Spleen (tissue), 11 donors: Measurements from ENCODE around the gene GREB1L. TPM values are rescaled to one million over a fixed set of nuclear protein-coding genes. Genes with fewer than 3 reads are reported as not detected.
"Not testable (repeated sequence)": the region's sequence is repeated elsewhere in the genome, so short reads cannot be mapped to it uniquely, and the experiment has no call there.

Experiments used
- DNase-seq: peaks from one replicate; pipeline ENCODE4 v3.0.0-alpha.2; 2020
- H3K27ac ChIP-seq, 8 donors: fragments of 200-600 bp; sonication (generic) in 7 of 8; 1 replicate in 4 of 8; 2 replicates in 4 of 8; pipeline versions ENCODE4 v1.5.0 to v1.8.0; 2016 to 2021; ENCODE audit warnings: inconsistent platforms in 4 of 8, mild to moderate bottlenecking in 4 of 8, moderate library complexity in 1 of 8
- H3K27me3 ChIP-seq, 7 donors: fragments of 200-600 bp; sonication (generic) in 6 of 7; replicated peaks in 1 of 7; 1 replicate in 4 of 7; 2 replicates in 3 of 7; pipeline versions ENCODE4 v1.5.0 to v1.8.0; 2016 to 2021; ENCODE audit warnings: inconsistent platforms in 3 of 7, mild to moderate bottlenecking in 1 of 7
- H3K36me3 ChIP-seq, 6 donors: fragments of 200-600 bp; sonication (generic) in 5 of 6; 1 replicate in 4 of 6; 2 replicates in 2 of 6; pipeline versions ENCODE4 v1.5.0 to v1.8.0; 2016 to 2021; ENCODE audit warnings: inconsistent platforms in 2 of 6
- H3K4me1 ChIP-seq, 6 donors: fragments of 200-600 bp; sonication (generic) in 5 of 6; 1 replicate in 3 of 6; 2 replicates in 3 of 6; pipeline versions ENCODE4 v1.5.0 to v1.8.0; 2016 to 2021; ENCODE audit warnings: inconsistent platforms in 3 of 6
- H3K4me3 ChIP-seq, 8 donors: fragments of 200-600 bp; sonication (generic) in 7 of 8; 1 replicate in 4 of 8; 2 replicates in 4 of 8; pipeline versions ENCODE4 v1.5.0 to v1.8.0; 2016 to 2021; ENCODE audit warnings: inconsistent platforms in 4 of 8, mild to moderate bottlenecking in 4 of 8, moderate library complexity in 2 of 8
- H3K9me3 ChIP-seq, 8 donors: fragments of 200-600 bp; sonication (generic) in 7 of 8; 1 replicate in 4 of 8; 2 replicates in 4 of 8; pipeline versions ENCODE4 v1.5.0 to v1.8.0; 2016 to 2021; ENCODE audit warnings: inconsistent platforms in 4 of 8
- POLR2A ChIP-seq, 3 donors: fragments of 450-650 bp; IDR thresholded peaks; one replicate each; pipeline ENCODE4 v1.5.1; 2017; ENCODE audit warnings: antibody characterized with exemption in 3 of 3, mild to moderate bottlenecking in 1 of 3
- POLR2AphosphoS5 ChIP-seq, 3 donors: sonication (generic); formaldehyde crosslinking; IDR thresholded peaks; one replicate each; pipeline ENCODE4 v1.5.1; 2017; ENCODE audit warnings: antibody characterized with exemption in 3 of 3
- WGBS, 5 donors: extraction: QIAGEN DNeasy Blood & Tissue Kit in 3 of 5; methylation state at CpG; one replicate each; pipeline versions ENCODE4 v1.1.5 to v1.1.7; 2013 to 2018; 5-methylcytosine and 5-hydroxymethylcytosine counted together
- intact Hi-C: fragments of 100-400 bp; cut with DNase I; formaldehyde crosslinking; loops from one replicate; pipeline ENCODE4 v1.15.0; 2023; ENCODE audit warnings: low total_unique reads
- polyA plus RNA-seq, 3 donors: library from polyadenylated mRNA; stranded (reverse); fragments of 200-250 nt; gene quantifications; one replicate each; pipeline ENCODE4 v1.2.1, GENCODE V29; 2013
- total RNA-seq, 7 donors: library from RNA; depleted of rRNA in 3 of 7; stranded (reverse); fragments of >200 nt in 3 of 7; fragmentation: NEBNext Ultra II Directional in 4 of 7; extraction: Animal tissue kit (Norgen Biotek cat#: 25700) in 4 of 7; gene quantifications; one replicate each; pipeline versions ENCODE4 v1.1.0 to v1.2.1, GENCODE V29; 2016 to 2021
- TF ChIP-seq, protein P1 (sequence below), 11 experiments: fragments of 200-600 bp in 7 of 11; fragments of 450-650 bp in 4 of 11; sonication (generic) in 4 of 11; IDR thresholded peaks in 8 of 11; conservative IDR thresholded peaks in 3 of 11; 1 replicate in 7 of 11; 2 replicates in 4 of 11; pipeline versions ENCODE4 v1.4.0 to v1.8.0; 2016 to 2021; ENCODE audit warnings: antibody characterized with exemption in 11 of 11, inconsistent platforms in 4 of 11, mild to moderate bottlenecking in 1 of 11
- donor health status: healthy with polysubstance abuse.
- donor health status: DM: no; HTN: no; CAD: no; lungs with moderate emphysema.
- donor health status: DM: no; HTN: no; CAD: no.
- donor health status: Bipolar disorder and iron deficiency.
- donor health status: healthy.
- donor health status: DM: no; HTN: no; CAD: no.
- donor health status: DM: yes; HTN: yes; CAD: no.

Gene GREB1L
- total and polyA plus RNA-seq, 10 donors: under 0.01 to 0.79 (median 0.57) TPM

DNA sequence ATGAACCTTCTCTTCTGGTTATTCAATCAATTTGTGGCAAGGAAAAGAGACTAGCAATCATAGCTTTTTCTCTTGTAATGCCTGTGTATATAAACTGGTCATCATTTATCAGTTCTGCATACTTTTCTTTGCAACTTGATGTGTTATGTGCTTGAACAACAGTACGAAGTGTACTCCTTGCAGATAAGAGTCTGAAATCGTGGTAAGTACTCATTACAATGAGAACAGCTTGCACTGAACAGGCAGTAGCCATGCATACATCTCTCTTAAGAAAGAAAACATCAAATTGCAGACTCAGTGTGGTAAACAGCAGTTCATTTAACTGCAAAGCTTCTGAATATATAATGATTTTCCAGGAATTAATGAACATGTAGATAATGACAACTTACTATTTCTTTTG, 64.3 kb downstream of the GREB1L start:
- WGBS, 5 donors: 46 to 62% (median 57%) methylated on average over 2 of the region's 2 CpGs
- intact Hi-C loops: no loop called here
- Histone ChIP-seq H3K4me1 (no peaks in the 10 kb centered on the region), H3K27ac (no peak overlapping the region), H3K4me3 (no peak overlapping the region), H3K27me3 (peaks cover 0 to 11% (median 0%) of the 10 kb centered on the region in 7 donors), H3K36me3 (no peaks in the 10 kb centered on the region), H3K9me3 (no peaks in the 10 kb centered on the region)
- TF ChIP-seq, protein P1, sequence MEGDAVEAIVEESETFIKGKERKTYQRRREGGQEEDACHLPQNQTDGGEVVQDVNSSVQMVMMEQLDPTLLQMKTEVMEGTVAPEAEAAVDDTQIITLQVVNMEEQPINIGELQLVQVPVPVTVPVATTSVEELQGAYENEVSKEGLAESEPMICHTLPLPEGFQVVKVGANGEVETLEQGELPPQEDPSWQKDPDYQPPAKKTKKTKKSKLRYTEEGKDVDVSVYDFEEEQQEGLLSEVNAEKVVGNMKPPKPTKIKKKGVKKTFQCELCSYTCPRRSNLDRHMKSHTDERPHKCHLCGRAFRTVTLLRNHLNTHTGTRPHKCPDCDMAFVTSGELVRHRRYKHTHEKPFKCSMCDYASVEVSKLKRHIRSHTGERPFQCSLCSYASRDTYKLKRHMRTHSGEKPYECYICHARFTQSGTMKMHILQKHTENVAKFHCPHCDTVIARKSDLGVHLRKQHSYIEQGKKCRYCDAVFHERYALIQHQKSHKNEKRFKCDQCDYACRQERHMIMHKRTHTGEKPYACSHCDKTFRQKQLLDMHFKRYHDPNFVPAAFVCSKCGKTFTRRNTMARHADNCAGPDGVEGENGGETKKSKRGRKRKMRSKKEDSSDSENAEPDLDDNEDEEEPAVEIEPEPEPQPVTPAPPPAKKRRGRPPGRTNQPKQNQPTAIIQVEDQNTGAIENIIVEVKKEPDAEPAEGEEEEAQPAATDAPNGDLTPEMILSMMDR (IDR thresholded peaks at IDR 0.05 in 8 of 11, conservative IDR thresholded peaks at IDR 0.05 in 3 of 11): no peak
- DNase-seq: no peak

DNA sequence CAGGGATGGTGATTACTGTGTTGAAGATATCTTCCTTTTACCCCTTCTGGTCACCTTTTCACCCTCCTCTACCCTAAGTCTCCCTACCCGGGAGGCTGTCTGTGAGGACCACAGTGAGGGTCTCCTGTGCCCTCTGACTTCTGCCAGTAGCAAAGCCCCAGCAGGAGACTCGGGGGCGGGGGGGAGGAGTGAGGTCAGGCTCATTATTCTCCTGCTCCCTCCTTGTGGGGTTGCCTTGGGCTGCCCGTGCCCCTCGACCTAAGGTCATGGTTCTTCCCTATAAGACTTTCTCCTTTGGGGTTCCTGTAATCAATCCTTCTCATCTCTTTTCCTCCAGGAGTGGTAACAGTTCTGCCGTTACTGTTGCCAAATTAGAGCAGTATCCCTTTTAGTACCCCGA, 65.5 kb downstream of the GREB1L start:
- TF ChIP-seq POLR2A (IDR thresholded peaks at IDR 0.05): no peak
- TF ChIP-seq POLR2AphosphoS5 (IDR thresholded peaks at IDR 0.05): no peak
- TF ChIP-seq, protein P1 (IDR thresholded peaks at IDR 0.05 in 8 of 11, conservative IDR thresholded peaks at IDR 0.05 in 3 of 11): no peak
- DNase-seq: no peak
- no peak overlapping the region for H3K27ac ChIP-seq
- peaks cover 0 to 4% (median 0%) of the 10 kb centered on the region in 8 donors for H3K9me3 ChIP-seq
- H3K4me3 ChIP-seq: no peak overlapping the region
- no peaks in the 10 kb centered on the region for H3K4me1 ChIP-seq
- no peaks in the 10 kb centered on the region for H3K36me3 ChIP-seq
- H3K27me3 ChIP-seq: peaks cover 0 to 7% (median 0%) of the 10 kb centered on the region in 7 donors
- intact Hi-C loops: no loop called here
- WGBS, 5 donors: 61 to 74% (median 72%) methylated on average over 7 of the region's 7 CpGs

DNA sequence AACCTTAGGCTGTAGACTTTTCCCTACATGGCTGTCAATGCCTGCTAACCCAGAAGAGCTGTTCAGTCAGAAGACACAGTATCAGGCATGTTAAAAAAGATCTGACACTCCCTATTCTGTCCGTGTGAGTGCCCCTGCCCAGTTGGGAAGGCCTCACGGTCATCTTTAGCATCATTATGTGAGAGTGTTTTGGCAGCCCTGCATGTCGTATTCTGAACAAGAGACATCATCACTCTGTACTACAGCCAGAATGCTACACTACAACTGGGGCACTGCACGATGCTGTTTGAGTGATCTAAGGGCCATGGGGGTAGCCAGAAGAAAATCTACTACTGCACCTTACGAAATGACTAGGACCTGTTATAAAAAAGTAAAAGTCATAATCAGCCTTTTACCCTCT, 67.2 kb downstream of the GREB1L start:
- Histone ChIP-seq H3K4me3 (no peak overlapping the region), H3K36me3 (no peaks in the 10 kb centered on the region), H3K27me3 (peaks cover 0 to 7% (median 0%) of the 10 kb centered on the region in 7 donors), H3K27ac (no peak overlapping the region), H3K4me1 (no peaks in the 10 kb centered on the region), H3K9me3 (peaks cover 0 to 4% (median 0%) of the 10 kb centered on the region in 8 donors)
- TF ChIP-seq POLR2AphosphoS5 (IDR thresholded peaks at IDR 0.05): no peak
- TF ChIP-seq, protein P1 (IDR thresholded peaks at IDR 0.05 in 8 of 11, conservative IDR thresholded peaks at IDR 0.05 in 3 of 11): no peak
- no peak for TF ChIP-seq POLR2A (IDR thresholded peaks at IDR 0.05)
- no peak for DNase-seq
- intact Hi-C loops: no loop called here
- WGBS, 5 donors: 74 to 84% (median 80%) methylated on average over 5 of the region's 5 CpGs

DNA sequence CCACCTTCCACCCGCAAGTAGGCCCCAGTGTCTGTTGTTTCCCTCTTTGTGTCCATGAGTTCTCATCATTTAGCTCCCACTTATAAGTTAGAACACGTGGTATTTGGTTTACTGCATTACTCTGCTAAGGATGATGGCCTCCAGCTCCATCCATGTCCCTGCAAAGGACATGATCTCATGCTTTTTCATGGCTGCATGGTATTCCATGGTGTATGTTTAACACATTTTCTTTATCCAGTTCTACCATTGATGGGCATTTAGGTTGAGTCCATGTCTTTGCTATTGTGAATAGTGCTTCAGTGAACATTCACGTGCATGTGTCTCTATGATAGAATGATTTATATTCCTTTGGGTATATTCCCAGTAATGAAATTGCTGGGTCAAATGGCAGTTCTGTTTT, 69.9 kb downstream of the GREB1L start:
- H3K27me3 ChIP-seq, H3K4me1 ChIP-seq, H3K27ac ChIP-seq, DNase-seq, H3K36me3 ChIP-seq, H3K9me3 ChIP-seq, H3K4me3 ChIP-seq, intact Hi-C loops: not testable (repeated sequence)
- whole genome bisulfite sequencing, 5 donors: 73 to 82% (median 80%) methylated on average over 3 of the region's 3 CpGs

DNA sequence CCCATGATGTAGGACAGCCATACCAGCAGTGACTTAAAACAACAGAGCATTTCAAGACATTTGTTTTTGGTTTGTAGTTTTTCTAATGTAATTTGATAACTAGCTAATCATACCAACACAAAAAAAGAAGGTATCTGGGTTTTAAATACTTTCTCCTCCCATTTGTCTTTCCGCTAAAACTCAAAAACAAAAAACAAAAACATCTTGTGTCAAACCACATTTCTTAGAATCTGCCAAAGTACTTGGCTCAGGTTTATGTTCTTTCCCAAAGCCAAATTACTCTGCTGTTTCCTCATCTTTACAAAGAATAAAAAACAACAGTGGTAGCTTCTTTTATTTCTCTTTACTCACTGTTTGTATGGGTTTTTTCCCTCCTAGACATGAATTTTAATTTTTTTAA, 71.5 kb downstream of the GREB1L start:
- H3K27ac ChIP-seq: no peak overlapping the region
- no peak for DNase-seq
- no peaks in the 10 kb centered on the region for H3K4me1 ChIP-seq
- H3K36me3 ChIP-seq: no peaks in the 10 kb centered on the region
- H3K4me3 ChIP-seq: no peak overlapping the region
- H3K27me3 ChIP-seq: peaks cover 0 to 7% (median 0%) of the 10 kb centered on the region in 7 donors
- TF ChIP-seq POLR2AphosphoS5 (IDR thresholded peaks at IDR 0.05) (no peak), POLR2A (IDR thresholded peaks at IDR 0.05) (no peak)
- TF ChIP-seq, protein P1 (IDR thresholded peaks at IDR 0.05 in 8 of 11, conservative IDR thresholded peaks at IDR 0.05 in 3 of 11): no peak
- H3K9me3 ChIP-seq: peaks cover 0 to 4% (median 0%) of the 10 kb centered on the region in 8 donors
- intact Hi-C loops: no loop called here
- 90 to 100% (median 95%) methylated on average over 1 of the region's 1 CpG for WGBS, 5 donors
